Left cardiac atrium (tissue), 4 donors: Measurements from ENCODE around the gene GRK1. TPM values are rescaled to one million over a fixed set of nuclear protein-coding genes. Genes with fewer than 3 reads are reported as not detected.

Experiments used
- ATAC-seq, 2 donors: fragments of 200-7000 bp; cut with Tn5 transposase; one replicate each; pipeline ENCODE4 v1.9.1; 2020; ENCODE audit warnings: mild to moderate bottlenecking in 2 of 2, moderate library complexity in 2 of 2
- DNase-seq: peaks from one replicate; pipeline ENCODE4 v3.0.0-alpha.2; 2020
- intact Hi-C, 2 donors: fragments of 100-400 bp; cut with DNase I; formaldehyde crosslinking; loops; one replicate each; pipeline versions ENCODE4 v1.14.1 to v1.15.1; 2022 to 2023
- total RNA-seq, 2 donors: library from RNA; stranded (reverse); fragmentation: NEBNext Ultra II Directional; extraction: Animal tissue kit (Norgen Biotek cat#: 25700); gene quantifications; one replicate each; pipeline ENCODE4 v1.2.1, GENCODE V29; 2021
- donor health status: DM: no; HTN: yes; CAD: no.
- donor health status: DM: no; HTN: yes; CAD: no; lungs with severe emphysema.
- donor health status: DM: yes; HTN: yes; CAD: no.
- donor health status: Dilated cardiomyopathy.

GRK1 gene
- total RNA-seq, 2 donors from 2014 or later, result 0.13 to 0.44 TPM

GRCh38 chr13:113783200-113783881 lies 116.3 kb downstream of the GRK1 start:
- intact Hi-C loops, result no loop called here
- ATAC-seq (no peak), DNase-seq (no peak)

DNA sequence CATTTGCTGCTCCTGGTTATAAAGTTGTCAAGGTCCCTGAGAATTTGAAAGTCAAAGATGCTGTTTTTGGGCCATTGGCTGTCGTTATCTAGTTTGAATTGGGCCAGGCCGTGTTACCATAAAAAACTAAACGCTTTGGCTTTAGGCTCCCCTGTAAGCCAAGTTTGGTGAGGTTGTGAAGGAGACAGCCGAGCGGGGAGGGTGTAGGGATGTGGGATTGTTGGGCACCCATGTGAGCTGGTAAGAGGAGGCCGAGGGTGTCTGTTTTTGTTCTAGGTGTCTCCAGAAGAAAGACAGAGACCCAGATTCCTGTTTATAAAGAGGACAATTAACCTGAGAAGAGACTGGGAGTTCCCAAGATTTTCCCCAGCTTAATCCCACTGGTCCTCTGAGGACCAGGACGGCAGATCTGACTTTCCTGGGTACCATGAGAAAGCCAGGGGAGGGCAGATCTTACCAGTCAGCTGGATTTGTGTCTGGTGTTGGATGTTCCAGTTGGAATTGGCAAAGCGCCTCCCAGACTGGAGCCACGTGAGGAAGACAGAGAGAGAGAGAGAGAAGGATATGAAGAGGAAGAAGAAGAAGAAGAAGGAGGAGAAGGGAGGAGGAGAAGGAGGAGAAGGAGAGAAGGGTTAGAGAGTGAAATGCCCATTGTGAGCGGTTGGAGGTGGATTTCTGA lies 117.1 kb downstream of the GRK1 start:
- DNase-seq (no peak), ATAC-seq (no peak)
- intact Hi-C loops, result no loop called here

DNA sequence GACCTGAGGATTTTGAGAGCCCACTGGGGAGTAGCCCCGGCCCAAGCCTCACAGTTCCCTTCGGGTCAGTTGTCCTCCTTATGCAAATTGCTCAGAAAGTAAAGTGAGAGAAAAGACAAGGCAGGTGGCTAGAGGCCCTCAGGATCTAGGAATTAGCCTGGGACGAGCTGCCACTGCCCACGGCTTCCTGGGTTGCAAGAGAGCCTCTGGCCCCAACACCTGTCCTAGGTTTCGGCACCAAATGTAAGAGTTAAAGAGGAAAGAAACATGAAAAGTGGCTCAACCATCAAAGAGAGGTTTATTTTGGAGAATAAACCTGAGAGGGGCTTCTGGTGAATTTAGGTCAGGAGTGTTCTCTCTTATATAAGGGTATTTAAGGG lies 117.6 kb downstream of the GRK1 start:
- ATAC-seq, result no peak
- no peak for DNase-seq
- intact Hi-C loops, result no loop called here

GRCh38 chr13:113785051-113786010 lies 118.3 kb downstream of the GRK1 start:
- DNase-seq (no peak), ATAC-seq (no peak)
- intact Hi-C loops, result no loop called here

DNA sequence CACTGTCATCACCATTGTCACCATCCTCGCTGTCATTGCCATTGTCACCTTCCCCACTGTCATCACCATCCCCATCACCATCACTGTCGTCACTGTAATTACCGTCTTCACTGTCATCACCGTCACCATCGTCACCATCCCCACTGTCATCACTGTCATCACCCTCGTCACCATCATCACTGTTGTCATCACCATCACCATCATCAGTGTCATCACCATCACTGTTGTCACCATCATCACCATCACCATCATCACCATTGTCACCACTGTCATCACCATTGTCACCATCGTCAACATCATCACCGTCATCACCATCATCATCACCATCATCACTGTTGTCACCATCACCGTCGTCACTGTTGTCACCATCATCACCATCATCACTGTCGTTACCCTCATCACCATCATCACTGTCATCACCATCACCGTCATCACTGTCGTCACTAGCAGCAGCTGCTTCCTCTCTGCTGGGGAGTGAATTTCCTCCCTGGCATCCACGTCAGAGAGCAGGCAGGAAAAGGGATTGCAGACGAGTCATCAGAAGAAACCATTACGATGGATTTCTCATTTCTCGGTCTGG lies 119.3 kb downstream of the GRK1 start:
- no peak for DNase-seq

More for the DNA sequence above, 119.3 kb downstream of the GRK1 start:
- no peak for ATAC-seq
- intact Hi-C loops, result no loop called here

Other genes starting within 250 kb of the GRK1 start
- 100 to 1,000 TPM; 241 to 245 TPM for gene ADPRHL1, start 213.7 kb upstream of the GRK1 start, total RNA-seq
- gene DCUN1D2, start 176.5 kb upstream of the GRK1 start, total RNA-seq, result 10 to 100 TPM; 81.1 to 94.3 TPM
- 10 to 100 TPM; 48.3 to 57.1 TPM for gene TFDP1, start 82.5 kb upstream of the GRK1 start, total RNA-seq
- gene ATP4B, start 9.0 kb upstream of the GRK1 start, total RNA-seq, result not detected
- 10 to 100 TPM; 10.5 to 14.1 TPM for gene TMEM255B, start 92.0 kb downstream of the GRK1 start, total RNA-seq
- 100 to 1,000 TPM; 165 to 175 TPM for gene GAS6, start 196.9 kb downstream of the GRK1 start, total RNA-seq